Activated CD4-positive, alpha-beta T cell treated with anti-CD3 and anti-CD28 coated beads, Interleukin-2, amount 50 U/mL, for 24 hours (primary cell): ENCODE measurements around the gene ARHGDIB.
A peak's percentile ranks its signal among the peaks of the same experiment; 100 is the strongest.

Source experiments
- DNase-seq, 2 donors: peaks; one replicate each; pipeline ENCODE4 v3.0.0-alpha.2; 2020; ENCODE audit warnings: low read depth in 1 of 2, low spot score in 1 of 2

ARHGDIB gene

GRCh38 chr12:14931791-14932560 is 29.4 kb downstream of the ARHGDIB start:
- no peak for DNase-seq

- DNase-seq = no peak
Observed at GRCh38 chr12:14931359-14931758, 30.0 kb downstream of the ARHGDIB start.

- no peak for DNase-seq
Observed at GRCh38 chr12:14930299-14930698, 31.1 kb downstream of the ARHGDIB start.

GRCh38 chr12:14928931-14929330 is 32.5 kb downstream of the ARHGDIB start:
- DNase-seq = no peak

- DNase-seq = no peak
Observed at GRCh38 chr12:14927267-14927666, 34.1 kb downstream of the ARHGDIB start.

- DNase-seq = no peak
Observed at GRCh38 chr12:14924541-14924940, 36.9 kb downstream of the ARHGDIB start.

- DNase-seq = no peak
Observed at GRCh38 chr12:14923944-14924343, 37.5 kb downstream of the ARHGDIB start.

- DNase-seq = no peak
Observed at GRCh38 chr12:14921218-14921617, 40.2 kb downstream of the ARHGDIB start.

- no peak for DNase-seq
Observed at GRCh38 chr12:14920475-14921126, 40.8 kb downstream of the ARHGDIB start.

- DNase-seq = no peak
Observed at GRCh38 chr12:14919455-14919854, 41.9 kb downstream of the ARHGDIB start.

GRCh38 chr12:14915736-14916135 is 45.7 kb downstream of the ARHGDIB start:
- no peak for DNase-seq

- DNase-seq = no peak
Observed at GRCh38 chr12:14913381-14913781, 48.0 kb downstream of the ARHGDIB start.

- no peak for DNase-seq
Observed at GRCh38 chr12:14911131-14911530, 50.3 kb downstream of the ARHGDIB start.

- peak in 1 of 2 donors; percentile 6 for DNase-seq
Observed at GRCh38 chr12:14910090-14910915, 51.1 kb downstream of the ARHGDIB start.

GRCh38 chr12:14907953-14908352 is 53.4 kb downstream of the ARHGDIB start:
- DNase-seq = no peak

GRCh38 chr12:14906114-14906513 is 55.3 kb downstream of the ARHGDIB start:
- no peak for DNase-seq

GRCh38 chr12:14905269-14906004 is 56.0 kb downstream of the ARHGDIB start:
- DNase-seq = no peak

- no peak for DNase-seq
Observed at GRCh38 chr12:14904854-14905253, 56.5 kb downstream of the ARHGDIB start.

- DNase-seq = no peak
Observed at GRCh38 chr12:14903386-14904098, 57.9 kb downstream of the ARHGDIB start.

GRCh38 chr12:14902465-14902864 is 58.9 kb downstream of the ARHGDIB start:
- no peak for DNase-seq

GRCh38 chr12:14901228-14901562 is 60.2 kb downstream of the ARHGDIB start:
- DNase-seq = no peak
